ENCODE measurements around the gene NEURL1B. TPM values are rescaled to one million over a fixed set of nuclear protein-coding genes. Genes with fewer than 3 reads are reported as not detected.

NEURL1B gene
- total RNA-seq, 1 donor from 2014 or later: 9.8 TPM

DNA sequence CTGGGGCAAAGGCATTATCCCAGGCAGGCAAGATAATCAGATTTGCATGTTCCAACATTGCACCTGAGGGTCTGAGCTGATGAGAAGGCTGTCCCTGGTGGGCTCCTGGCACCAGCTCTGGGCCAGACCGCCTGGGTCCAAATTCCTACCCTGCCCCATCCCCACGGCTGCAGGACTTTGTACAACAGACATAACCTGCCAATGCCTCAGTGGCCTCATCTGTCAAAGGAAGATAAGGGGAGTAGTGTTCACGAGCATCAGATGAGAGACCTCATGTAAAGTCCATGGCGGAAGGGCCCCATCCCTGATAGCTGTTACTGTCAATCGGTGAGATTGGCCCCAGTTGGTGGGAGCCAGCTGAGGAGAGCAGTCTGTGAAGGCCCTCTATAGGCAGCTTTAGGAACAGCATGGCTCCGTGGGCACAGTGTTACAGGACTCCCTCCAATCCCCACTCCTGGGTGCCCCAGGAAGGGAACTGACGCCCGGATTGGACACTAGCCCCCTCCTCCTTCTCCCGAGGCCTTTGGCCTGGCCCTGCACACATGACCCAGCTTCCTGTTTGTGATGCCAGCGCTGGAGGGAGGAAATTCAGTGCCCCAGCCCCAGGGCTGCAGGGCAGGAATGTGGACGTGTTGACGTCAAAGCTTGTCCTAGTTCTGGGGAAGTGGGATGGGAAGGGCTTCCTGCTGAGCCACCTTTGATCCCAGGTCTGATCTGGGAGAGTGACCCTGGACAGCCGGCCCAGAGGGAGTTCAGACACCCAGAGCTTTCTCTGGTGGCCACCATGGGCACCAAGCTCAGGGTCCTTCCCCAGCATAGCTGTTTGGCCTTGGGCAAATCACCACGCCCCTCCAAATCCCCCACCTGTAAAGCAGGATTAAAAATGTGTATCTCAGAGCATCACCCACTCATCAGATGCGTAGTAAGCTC lies 73.7 kb downstream of the NEURL1B start:
- H3K27me3 Mint-ChIP-seq (ENCODE audit: low read depth, unreplicated experiment): peaks cover 16% of the 10 kb centered on the region
- TF ChIP-seq EZH2 (IDR thresholded peaks at IDR 0.05; ENCODE audit: insufficient read depth, low read length) (no peak), CTCF (IDR thresholded peaks at IDR 0.05; ENCODE audit: insufficient read depth, low read depth, low read length) (peak; percentile 85)
- H3K79me2 ChIP-seq (ENCODE audit: insufficient read depth, low read length): no peaks in the 10 kb centered on the region
- H3K4me3 ChIP-seq (ENCODE audit: insufficient read depth, low read depth, low read length): no peak overlapping the region
- no peaks in the 10 kb centered on the region for H4K20me1 ChIP-seq (ENCODE audit: insufficient read depth, low read length)
- no peak overlapping the region for H3K27ac Mint-ChIP-seq (ENCODE audit: unreplicated experiment)
- H3K9ac ChIP-seq (ENCODE audit: low read length): peak overlapping the region; percentile 9
- peak overlapping the region; percentile 65 for H2AFZ ChIP-seq (ENCODE audit: low read depth, low read length)
- H3K4me1 Mint-ChIP-seq (ENCODE audit: low read depth, unreplicated experiment): no peaks in the 10 kb centered on the region
- DNase-seq (ENCODE audit: low read depth) (peak; percentile 33), FAIRE-seq (no peak)
- H3K9me3 ChIP-seq (ENCODE audit: insufficient read depth, low read depth, low read length): no peaks in the 10 kb centered on the region
- H3K36me3 ChIP-seq (ENCODE audit: insufficient read depth, low read length): no peaks in the 10 kb centered on the region
- no peak overlapping the region for H3K27ac ChIP-seq (ENCODE audit: low read depth, low read length)
- H3K9me3 Mint-ChIP-seq (ENCODE audit: unreplicated experiment): no peaks in the 10 kb centered on the region
- H3K4me1 ChIP-seq (ENCODE audit: insufficient read depth, low read length): peaks cover 13% of the 10 kb centered on the region
- no peaks in the 10 kb centered on the region for H3K27me3 ChIP-seq (ENCODE audit: insufficient read depth, low read length)
- H3K36me3 Mint-ChIP-seq (ENCODE audit: low read depth, unreplicated experiment): no peaks in the 10 kb centered on the region
- no peak overlapping the region for H3K4me3 Mint-ChIP-seq (ENCODE audit: unreplicated experiment)
- H3K4me2 ChIP-seq (ENCODE audit: low read length): no peak overlapping the region

DNA sequence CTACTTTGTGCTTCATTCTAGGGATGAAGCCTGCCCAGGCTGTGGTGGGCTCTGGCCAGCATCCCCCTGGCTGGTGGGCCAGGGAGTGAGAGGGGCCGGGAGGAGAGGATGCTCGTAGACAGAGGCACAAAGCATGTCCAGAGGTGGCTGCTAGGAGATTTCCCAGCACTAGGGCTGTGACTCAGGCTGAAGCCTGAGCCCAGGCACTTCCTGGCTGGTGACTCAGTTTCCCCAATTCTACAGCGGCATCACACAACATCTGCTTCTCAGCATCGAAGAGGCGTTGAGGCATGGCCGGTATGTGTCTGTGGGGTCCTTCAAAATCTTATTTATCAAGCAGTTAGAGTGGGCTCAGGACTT lies 74.3 kb downstream of the NEURL1B start:
- peak overlapping the region; percentile 41 for H3K27ac Mint-ChIP-seq (ENCODE audit: unreplicated experiment)
- H3K4me3 Mint-ChIP-seq (ENCODE audit: unreplicated experiment): no peak overlapping the region
- Histone ChIP-seq H3K4me2 (ENCODE audit: low read length) (no peak overlapping the region), H3K4me3 (ENCODE audit: insufficient read depth, low read depth, low read length) (no peak overlapping the region), H3K9ac (ENCODE audit: low read length) (peak overlapping the region; percentile 10), H3K27ac (ENCODE audit: low read depth, low read length) (no peak overlapping the region), H2AFZ (ENCODE audit: low read depth, low read length) (no peak overlapping the region), H3K36me3 (ENCODE audit: insufficient read depth, low read length) (no peaks in the 10 kb centered on the region), H3K4me1 (ENCODE audit: insufficient read depth, low read length) (peaks cover 13% of the 10 kb centered on the region), H3K9me3 (ENCODE audit: insufficient read depth, low read depth, low read length) (no peaks in the 10 kb centered on the region), H4K20me1 (ENCODE audit: insufficient read depth, low read length) (no peaks in the 10 kb centered on the region), H3K79me2 (ENCODE audit: insufficient read depth, low read length) (no peaks in the 10 kb centered on the region), H3K27me3 (ENCODE audit: insufficient read depth, low read length) (no peaks in the 10 kb centered on the region)
- H3K27me3 Mint-ChIP-seq (ENCODE audit: low read depth, unreplicated experiment): peaks cover 21% of the 10 kb centered on the region
- no peaks in the 10 kb centered on the region for H3K36me3 Mint-ChIP-seq (ENCODE audit: low read depth, unreplicated experiment)
- no peaks in the 10 kb centered on the region for H3K4me1 Mint-ChIP-seq (ENCODE audit: low read depth, unreplicated experiment)
- no peak for FAIRE-seq
- H3K9me3 Mint-ChIP-seq (ENCODE audit: unreplicated experiment): no peaks in the 10 kb centered on the region
- TF ChIP-seq EZH2 (IDR thresholded peaks at IDR 0.05; ENCODE audit: insufficient read depth, low read length) (no peak), CTCF (IDR thresholded peaks at IDR 0.05; ENCODE audit: insufficient read depth, low read depth, low read length) (no peak)
- DNase-seq (ENCODE audit: low read depth): no peak
